Medulla oblongata (tissue), 1 donor: ENCODE results near the gene SYT17.
A peak's percentile ranks its signal among the peaks of the same experiment; 100 is the strongest.

Experiments used
- DNase-seq: peaks from one replicate; pipeline ENCODE4 v3.0.0-alpha.2; 2015; ENCODE audit errors: extremely low spot score

SYT17 gene

DNA sequence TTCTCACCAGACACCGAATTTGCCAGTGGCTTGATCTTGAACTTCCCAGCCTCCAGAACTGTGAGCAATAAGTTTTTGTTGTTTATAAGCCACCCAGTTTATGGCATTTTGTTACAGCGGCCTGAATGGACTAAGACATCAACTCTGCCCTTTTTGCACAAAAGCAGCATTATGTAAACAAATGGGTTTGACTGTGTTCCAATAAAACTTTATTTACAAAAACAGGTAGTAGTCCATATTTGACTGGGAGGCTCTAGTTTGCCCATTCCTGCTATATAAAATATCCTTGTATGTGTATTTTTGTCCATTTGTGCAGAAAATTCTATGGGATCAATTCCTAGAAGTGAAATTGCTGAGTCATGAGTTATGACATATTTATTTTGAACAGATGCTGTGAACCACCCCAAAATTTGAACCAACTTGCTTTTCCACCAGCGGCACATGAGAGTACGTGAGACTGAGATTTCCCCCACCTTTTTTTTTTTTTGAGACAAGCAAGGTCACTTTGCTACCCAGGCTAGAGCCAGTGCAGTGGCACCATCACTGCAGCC lies 96.2 kb downstream of the SYT17 start:
- no peak for DNase-seq

DNA sequence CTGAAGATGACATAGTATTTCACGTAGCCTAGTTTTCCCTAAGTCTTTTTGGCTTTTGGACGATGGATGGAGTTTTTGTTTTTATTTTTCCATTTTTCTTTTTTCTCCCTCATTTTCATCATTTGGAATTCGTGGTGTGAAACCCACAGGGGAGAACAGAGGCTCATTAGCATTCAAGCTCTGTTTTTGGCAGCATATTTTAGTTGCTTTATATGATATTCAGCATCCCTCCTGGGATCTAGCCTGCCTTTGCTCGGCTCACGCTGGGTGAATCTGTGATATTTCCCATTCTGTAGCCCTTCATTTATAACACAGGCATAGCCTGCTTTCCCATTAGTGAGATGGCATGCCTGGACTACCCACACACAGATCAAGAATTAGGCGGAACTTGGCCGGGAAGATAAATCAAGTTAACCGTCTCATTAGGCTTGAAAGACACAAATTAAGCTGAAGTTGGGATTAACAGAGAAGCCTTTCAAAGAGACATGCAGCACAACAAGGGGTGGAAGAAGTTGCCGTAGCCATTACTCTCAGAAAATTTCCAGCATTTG lies 97.4 kb downstream of the SYT17 start:
- DNase-seq: peak; percentile 21

DNA sequence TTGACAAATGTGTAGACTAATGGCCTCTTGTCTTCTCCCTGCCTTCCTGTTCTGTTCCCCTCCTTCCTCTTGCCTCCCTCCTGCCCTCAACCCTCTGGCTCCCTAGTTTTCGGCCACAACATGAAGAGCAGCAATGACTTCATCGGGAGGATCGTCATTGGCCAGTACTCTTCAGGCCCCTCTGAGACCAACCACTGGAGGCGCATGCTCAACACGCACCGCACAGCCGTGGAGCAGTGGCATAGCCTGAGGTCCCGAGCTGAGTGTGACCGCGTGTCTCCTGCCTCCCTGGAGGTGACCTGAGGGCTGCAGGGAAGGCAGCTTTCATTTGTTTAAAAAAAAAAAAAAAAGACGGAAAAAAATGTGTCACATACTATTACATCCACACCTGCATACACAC lies 98.7 kb downstream of the SYT17 start:
- no peak for DNase-seq

- no peak for DNase-seq
These were observed 101.1 kb downstream of the SYT17 start for GRCh38 chr16:19269098-19269497.

GRCh38 chr16:19274165-19274797 lies 106.2 kb downstream of the SYT17 start:
- DNase-seq: peak; percentile 22

- no peak for DNase-seq
These were observed 110.4 kb downstream of the SYT17 start for GRCh38 chr16:19278403-19278802.

- no peak for DNase-seq
These were observed 113.2 kb downstream of the SYT17 start for GRCh38 chr16:19281246-19281645.

- DNase-seq: no peak
These were observed 114.1 kb downstream of the SYT17 start for GRCh38 chr16:19282101-19282500.

DNA sequence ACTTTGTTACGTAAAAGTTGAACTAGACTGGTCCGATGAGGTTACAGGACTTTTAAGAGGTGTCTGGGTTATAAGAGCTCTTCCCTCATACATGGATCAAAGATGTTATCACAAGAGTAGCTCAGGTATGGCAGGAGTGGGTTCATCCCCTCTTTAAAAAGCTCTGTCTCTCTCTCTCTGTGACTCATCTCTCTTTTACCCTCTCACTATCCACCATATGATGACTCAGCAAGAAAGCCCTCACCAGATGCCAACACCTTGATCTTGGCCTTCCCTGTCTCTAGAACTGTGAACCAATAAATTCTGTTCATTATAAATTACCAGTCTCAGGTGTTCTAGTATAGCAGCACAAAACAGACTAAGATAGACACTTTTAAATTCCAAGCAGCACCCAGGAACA lies 115.6 kb downstream of the SYT17 start:
- DNase-seq: no peak

GRCh38 chr16:19284207-19284606 lies 116.2 kb downstream of the SYT17 start:
- peak; percentile 56 for DNase-seq

- DNase-seq: no peak
These were observed 117.4 kb downstream of the SYT17 start, which contains the start of gene CLEC19A for GRCh38 chr16:19285431-19285830. CLEC19A (plus strand) TSS chr16:19285731; CDS start chr16:19285852, 121 bp downstream.

- DNase-seq: no peak
These were observed 118.8 kb downstream of the SYT17 start for GRCh38 chr16:19286827-19287226.

GRCh38 chr16:19287241-19287640 lies 119.2 kb downstream of the SYT17 start:
- no peak for DNase-seq

GRCh38 chr16:19288872-19289799 lies 121.1 kb downstream of the SYT17 start:
- no peak for DNase-seq

DNA sequence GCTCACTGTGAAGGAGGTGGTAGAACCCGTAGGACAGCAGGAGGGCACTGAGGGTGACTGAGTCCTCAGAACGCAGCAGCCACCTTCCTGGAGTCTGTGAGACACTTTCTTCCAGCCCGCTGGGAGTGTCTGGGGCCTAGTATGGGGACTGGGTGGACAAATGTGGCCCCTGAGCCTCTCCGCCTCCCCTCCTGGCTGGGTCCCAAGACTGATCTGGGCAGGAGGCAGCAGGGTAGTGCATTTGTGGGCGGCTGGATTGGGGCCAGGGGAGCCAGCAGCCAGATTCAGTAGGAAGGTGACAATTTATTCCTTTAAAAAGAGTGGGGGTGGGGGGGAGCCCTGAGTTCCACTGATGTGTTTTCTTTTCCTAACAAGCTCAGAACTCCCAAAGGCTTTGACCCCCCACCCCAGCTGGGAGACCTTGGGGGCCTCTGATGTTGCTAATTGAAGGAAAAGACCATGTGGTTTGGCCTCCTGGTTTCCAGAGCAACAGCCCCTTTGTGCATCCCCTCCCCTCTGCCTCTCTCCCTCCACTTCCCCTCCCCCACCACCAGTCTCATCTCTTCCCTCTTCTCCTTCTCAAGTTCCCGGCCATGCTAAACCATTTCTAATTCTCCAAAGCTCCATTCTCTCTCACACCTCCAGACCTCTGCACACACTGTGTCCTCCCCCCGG lies 121.9 kb downstream of the SYT17 start:
- no peak for DNase-seq

DNA sequence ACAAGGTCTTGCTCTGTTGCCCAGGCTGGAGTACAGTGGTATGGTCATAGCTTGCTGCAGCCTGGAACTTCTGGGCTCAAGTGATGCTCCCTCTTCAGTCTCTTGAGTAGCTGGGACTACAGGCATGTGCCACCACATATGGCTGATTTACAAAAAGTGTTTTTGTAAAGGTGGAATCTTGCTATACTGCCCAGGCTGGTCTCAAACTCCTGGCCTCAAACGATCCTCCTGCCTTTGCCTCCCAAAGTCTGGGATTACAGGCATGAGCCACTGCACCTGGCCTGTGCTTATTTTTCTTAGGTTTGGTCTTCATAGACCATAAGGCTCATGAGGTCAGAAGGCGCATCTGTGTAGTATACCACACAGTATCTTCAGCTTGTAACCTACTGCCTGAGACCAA lies 122.8 kb downstream of the SYT17 start:
- no peak for DNase-seq

DNA sequence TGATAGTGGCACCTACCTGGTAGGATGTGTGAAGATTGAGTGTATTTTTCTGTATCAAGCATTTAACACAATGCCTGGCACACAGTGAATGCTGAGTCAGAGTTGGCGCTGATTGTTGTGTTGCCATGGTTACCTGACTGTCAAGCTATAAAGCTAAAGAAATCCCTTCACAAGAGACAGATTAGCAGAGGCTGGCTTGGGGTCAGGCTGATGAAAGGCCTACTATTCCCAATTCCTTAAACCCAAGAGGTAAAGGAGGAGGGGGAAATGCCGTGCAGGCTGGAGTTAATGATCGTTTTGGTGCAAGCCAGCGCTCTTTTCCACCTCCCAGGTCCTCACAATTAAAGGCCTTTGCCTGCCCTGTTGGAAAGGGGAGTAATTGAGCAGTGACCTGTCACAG lies 123.4 kb downstream of the SYT17 start:
- no peak for DNase-seq

DNA sequence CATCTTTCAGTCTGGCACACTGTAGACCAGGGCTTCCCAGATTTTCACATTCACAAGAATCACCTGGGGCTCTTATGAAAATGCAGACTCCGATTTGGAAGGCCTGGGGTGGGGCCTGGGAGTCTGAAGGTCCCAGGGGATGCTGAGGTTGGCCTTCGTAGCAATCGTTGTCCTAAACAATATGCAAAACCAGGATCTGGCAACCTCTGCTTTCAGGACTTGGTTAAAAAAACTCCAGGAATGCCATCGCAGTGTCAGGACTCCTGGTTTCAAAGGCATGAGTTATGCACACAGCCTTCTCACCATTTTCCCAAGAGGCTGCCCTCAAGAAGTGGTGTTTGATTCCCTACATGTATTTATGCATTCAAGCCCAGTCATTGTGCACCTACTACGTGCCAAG lies 124.1 kb downstream of the SYT17 start:
- DNase-seq: no peak

GRCh38 chr16:19294156-19294649 lies 126.2 kb downstream of the SYT17 start:
- peak; percentile 92 for DNase-seq

- DNase-seq: no peak
These were observed 127.4 kb downstream of the SYT17 start for GRCh38 chr16:19295393-19295792.

GRCh38 chr16:19297454-19297853 lies 129.4 kb downstream of the SYT17 start:
- DNase-seq: no peak

- DNase-seq: no peak
These were observed 131.5 kb downstream of the SYT17 start for GRCh38 chr16:19299565-19299964.
